22Rv1 (cell line): ENCODE measurements around the gene CS.

Source experiments
- CTCF ChIP-seq: fragments of 450-650 bp; IDR thresholded peaks from 2 replicates; pipeline ENCODE4 v1.5.1; 2017; ENCODE audit warnings: mild to moderate bottlenecking
- ZFX ChIP-seq: fragments of 450-650 bp; IDR thresholded peaks from 2 replicates; pipeline ENCODE4 v1.6.1; 2017; ENCODE audit warnings: antibody characterized with exemption, borderline replicate concordance

DNA sequence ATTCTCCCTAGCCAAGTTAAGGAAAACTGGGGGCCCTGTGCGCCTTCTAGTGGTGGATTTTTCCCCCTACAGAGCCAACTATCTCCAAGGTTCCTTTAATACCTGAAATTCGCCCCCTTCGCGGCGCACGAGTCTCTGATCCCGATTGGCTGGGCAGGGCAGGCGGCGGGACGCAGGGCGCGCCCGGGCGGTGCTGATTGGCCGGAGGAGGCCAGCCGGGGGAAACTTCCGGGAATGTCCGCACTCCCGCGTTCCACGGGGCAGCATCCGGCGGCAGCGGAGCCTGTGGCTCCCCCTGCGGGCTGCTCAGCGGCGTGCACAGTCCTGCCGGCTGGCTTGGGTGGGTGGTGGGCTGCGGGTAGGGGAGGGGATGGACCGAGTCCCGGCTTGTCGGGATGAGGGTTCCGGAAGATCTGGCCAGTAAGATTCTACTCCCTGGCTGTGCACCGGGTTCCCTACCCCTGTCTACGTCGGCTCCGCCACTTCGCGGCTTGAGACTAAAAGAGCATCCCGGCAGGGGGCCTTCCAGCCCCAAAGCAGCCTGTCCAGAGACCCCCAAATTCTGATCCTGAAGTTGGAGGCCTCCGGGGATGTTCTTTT lies 75.9 kb downstream of the CS start, which contains the start of gene NABP2:
- TF ChIP-seq CTCF, result peak; percentile 100
- TF ChIP-seq ZFX, result no peak
